Measurements from ENCODE around the gene COL23A1. TPM values are rescaled to one million over a fixed set of nuclear protein-coding genes. Genes with fewer than 3 reads are reported as not detected.

The COL23A1 gene
- polyA plus RNA-seq, 3 donors = 0.11 to 0.21 TPM; not detected in 1

DNA sequence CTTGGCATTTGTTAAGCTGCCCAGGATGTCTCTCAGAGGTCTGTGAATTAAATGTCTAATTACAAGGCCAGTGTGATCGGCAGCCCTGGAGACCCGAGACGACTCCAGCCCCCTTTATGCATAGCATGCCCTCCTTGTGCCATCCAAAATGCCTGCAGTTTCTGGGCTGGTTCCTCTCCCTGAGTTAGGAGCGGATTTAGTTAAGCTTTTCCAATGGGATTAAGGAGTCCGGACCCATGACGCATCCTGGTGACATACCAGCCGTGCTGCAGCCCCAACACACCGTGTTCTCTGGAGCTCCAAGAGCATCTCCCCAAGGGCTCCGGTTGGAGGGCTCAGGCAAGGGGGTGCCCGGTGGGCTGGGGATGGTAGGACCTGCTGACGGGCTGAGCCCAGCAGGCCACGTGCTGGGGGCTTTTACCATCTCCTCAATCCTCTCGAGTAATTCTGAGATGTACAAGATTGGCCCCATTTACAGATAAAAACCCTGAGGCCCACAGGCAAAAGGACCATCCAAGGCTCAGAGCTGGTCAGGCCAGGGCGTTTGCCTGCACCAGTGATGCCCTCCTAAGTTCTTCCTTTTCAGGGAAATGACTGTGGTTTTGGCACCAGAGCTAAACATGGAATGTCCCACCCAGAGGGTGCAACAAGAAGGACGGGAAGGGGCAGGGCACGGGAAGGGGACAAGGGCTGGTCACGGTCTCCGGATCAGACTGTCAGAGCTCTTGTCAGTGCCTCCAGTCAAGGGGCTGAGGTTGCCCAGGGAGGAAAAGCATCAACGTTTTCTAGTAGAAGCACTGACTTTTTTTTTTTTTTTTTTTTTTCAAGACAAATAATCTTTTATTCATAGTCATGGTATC is 275.0 kb downstream of the COL23A1 start:
- Mint-ChIP-seq H3K9me3 (peaks cover 9 to 22% (median 15%) of the 10 kb centered on the region in 7 donors), H3K27ac (peak overlapping the region in 1 of 7 donors; percentile 35), H3K27me3 (ENCODE audit: low read depth in 3 of 3) (peaks cover 0 to 2% (median 1%) of the 10 kb centered on the region in 3 donors), H3K4me3 (no peak overlapping the region), H3K36me3 (no peaks in the 10 kb centered on the region), H3K4me1 (peaks cover 7% of the 10 kb centered on the region)
- TF ChIP-seq, protein P1, sequence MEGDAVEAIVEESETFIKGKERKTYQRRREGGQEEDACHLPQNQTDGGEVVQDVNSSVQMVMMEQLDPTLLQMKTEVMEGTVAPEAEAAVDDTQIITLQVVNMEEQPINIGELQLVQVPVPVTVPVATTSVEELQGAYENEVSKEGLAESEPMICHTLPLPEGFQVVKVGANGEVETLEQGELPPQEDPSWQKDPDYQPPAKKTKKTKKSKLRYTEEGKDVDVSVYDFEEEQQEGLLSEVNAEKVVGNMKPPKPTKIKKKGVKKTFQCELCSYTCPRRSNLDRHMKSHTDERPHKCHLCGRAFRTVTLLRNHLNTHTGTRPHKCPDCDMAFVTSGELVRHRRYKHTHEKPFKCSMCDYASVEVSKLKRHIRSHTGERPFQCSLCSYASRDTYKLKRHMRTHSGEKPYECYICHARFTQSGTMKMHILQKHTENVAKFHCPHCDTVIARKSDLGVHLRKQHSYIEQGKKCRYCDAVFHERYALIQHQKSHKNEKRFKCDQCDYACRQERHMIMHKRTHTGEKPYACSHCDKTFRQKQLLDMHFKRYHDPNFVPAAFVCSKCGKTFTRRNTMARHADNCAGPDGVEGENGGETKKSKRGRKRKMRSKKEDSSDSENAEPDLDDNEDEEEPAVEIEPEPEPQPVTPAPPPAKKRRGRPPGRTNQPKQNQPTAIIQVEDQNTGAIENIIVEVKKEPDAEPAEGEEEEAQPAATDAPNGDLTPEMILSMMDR (IDR thresholded peaks at IDR 0.05) = no peak
- Histone ChIP-seq H3K27ac (ENCODE audit: low read depth in 1 of 2, low read length in 2 of 2) (no peak overlapping the region), H3K9me3 (replicated peaks in 1 of 2; ENCODE audit: control insufficient read depth in 1 of 2, insufficient read depth in 1 of 2, low read length in 2 of 2) (peaks cover 8 to 17% of the 10 kb centered on the region in 2 donors), H2AFZ (ENCODE audit: insufficient read depth, low read depth, low read length, poor library complexity, severe bottlenecking) (no peak overlapping the region), H3K79me2 (ENCODE audit: insufficient read depth, low read length) (no peaks in the 10 kb centered on the region), H3K4me3 (replicated peaks in 1 of 3; ENCODE audit: low read depth in 2 of 3, low read length in 3 of 3) (no peak overlapping the region), H3K4me1 (ENCODE audit: control insufficient read depth in 1 of 2, insufficient read depth in 2 of 2, low read length in 2 of 2) (peaks cover 16 to 17% of the 10 kb centered on the region in 2 donors), H3K4me2 (replicated peaks; ENCODE audit: extremely low read depth, low read length, poor library complexity, severe bottlenecking) (no peak overlapping the region), H3K27me3 (ENCODE audit: control insufficient read depth in 2 of 2, insufficient read depth in 2 of 2, low read length in 2 of 2) (no peaks in the 10 kb centered on the region), H3K36me3 (replicated peaks in 1 of 2; ENCODE audit: control insufficient read depth in 1 of 2, insufficient read depth in 2 of 2, low read length in 2 of 2) (no peaks in the 10 kb centered on the region), H3K9ac (ENCODE audit: insufficient read depth, low read length, poor library complexity, severe bottlenecking) (no peak overlapping the region), H4K20me1 (ENCODE audit: insufficient read depth, low read length) (no peaks in the 10 kb centered on the region)
- intact Hi-C loops (cut with micrococcal nuclease) = no loop called here
- DNase-seq = no peak
- WGBS (ENCODE audit: insufficient coverage) = 94% methylated on average over 16 of the region's 19 CpGs

DNA sequence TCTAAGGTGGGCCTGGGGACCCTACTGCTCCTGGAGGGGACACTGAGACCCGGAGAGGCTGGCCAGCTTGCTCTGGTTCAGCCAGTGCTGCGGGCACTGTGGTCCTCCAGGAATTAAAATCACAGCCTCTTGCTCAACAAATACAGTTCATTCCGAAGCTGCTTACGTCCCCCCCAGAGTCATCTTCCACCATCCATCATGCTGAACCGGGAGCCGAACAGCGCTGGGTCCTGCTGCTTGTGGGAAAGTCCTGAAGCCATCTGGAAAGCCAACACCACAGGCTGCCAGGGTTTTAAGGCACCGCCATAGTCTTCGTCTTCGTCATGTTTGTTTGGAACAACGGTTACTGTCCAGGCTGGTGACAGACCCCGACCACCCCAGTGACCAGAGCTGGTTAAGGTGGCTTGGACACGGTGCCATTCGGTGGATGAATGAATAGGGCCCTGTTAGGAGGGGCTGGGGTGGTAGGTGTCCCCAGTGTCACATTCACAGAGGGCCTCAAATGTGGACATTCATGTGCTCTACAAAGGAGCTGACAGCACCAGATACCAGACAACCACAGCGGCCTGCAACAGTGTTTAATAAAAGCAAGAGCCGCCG is 276.0 kb downstream of the COL23A1 start:
- Histone ChIP-seq H3K36me3 (replicated peaks in 1 of 2; ENCODE audit: control insufficient read depth in 1 of 2, insufficient read depth in 2 of 2, low read length in 2 of 2) (no peaks in the 10 kb centered on the region), H4K20me1 (ENCODE audit: insufficient read depth, low read length) (no peaks in the 10 kb centered on the region), H3K27me3 (ENCODE audit: control insufficient read depth in 2 of 2, insufficient read depth in 2 of 2, low read length in 2 of 2) (no peaks in the 10 kb centered on the region), H3K9ac (ENCODE audit: insufficient read depth, low read length, poor library complexity, severe bottlenecking) (no peak overlapping the region), H3K9me3 (replicated peaks in 1 of 2; ENCODE audit: control insufficient read depth in 1 of 2, insufficient read depth in 1 of 2, low read length in 2 of 2) (peaks cover 8 to 17% of the 10 kb centered on the region in 2 donors), H3K4me2 (replicated peaks; ENCODE audit: extremely low read depth, low read length, poor library complexity, severe bottlenecking) (no peak overlapping the region), H2AFZ (ENCODE audit: insufficient read depth, low read depth, low read length, poor library complexity, severe bottlenecking) (no peak overlapping the region), H3K79me2 (ENCODE audit: insufficient read depth, low read length) (no peaks in the 10 kb centered on the region), H3K4me3 (replicated peaks in 1 of 3; ENCODE audit: low read depth in 2 of 3, low read length in 3 of 3) (no peak overlapping the region), H3K27ac (ENCODE audit: low read depth in 1 of 2, low read length in 2 of 2) (peak overlapping the region in 1 of 2 donors; percentile 81), H3K4me1 (ENCODE audit: control insufficient read depth in 1 of 2, insufficient read depth in 2 of 2, low read length in 2 of 2) (peaks cover 16 to 17% of the 10 kb centered on the region in 2 donors)
- no peak for DNase-seq
- TF ChIP-seq, protein P1 (IDR thresholded peaks at IDR 0.05) = no peak
- Mint-ChIP-seq H3K36me3 (no peaks in the 10 kb centered on the region), H3K4me1 (peaks cover 7% of the 10 kb centered on the region), H3K27ac (peak overlapping the region in 2 of 7 donors; percentile 4 to 26), H3K9me3 (peaks cover 9 to 22% (median 15%) of the 10 kb centered on the region in 7 donors), H3K4me3 (no peak overlapping the region), H3K27me3 (ENCODE audit: low read depth in 3 of 3) (peaks cover 0 to 3% (median 2%) of the 10 kb centered on the region in 3 donors)
- 97% methylated on average over 10 of the region's 17 CpGs for WGBS (ENCODE audit: insufficient coverage)
- intact Hi-C loops (cut with micrococcal nuclease) = no loop called here
